GM12891 (cell line): ENCODE results near the gene ANGPTL5.
A peak's percentile ranks its signal among the peaks of the same experiment; 100 is the strongest.
"Not testable (repeated sequence)": the region's sequence is repeated elsewhere in the genome, so short reads cannot be mapped to it uniquely, and the experiment has no call there.

ENCODE experiments used
- DNase-seq: peaks from one replicate; pipeline ENCODE4 v3.0.0; 2011; ENCODE audit warnings: low spot score; ENCODE audit not compliant: insufficient read length
- FAIRE-seq: peaks from 2 replicates; lab custom pipeline; 2011; peaks lifted over from hg19 to GRCh38; lab: Jason Lieb, UNC
- PAX5 ChIP-seq: IDR thresholded peaks from 2 replicates; pipeline ENCODE4 v1.6.1; 2011; ENCODE audit warnings: low read length, moderate library complexity, mild to moderate bottlenecking; ENCODE audit not compliant: insufficient read depth, severe bottlenecking
- POLR2A ChIP-seq: IDR thresholded peaks from 2 replicates; pipeline ENCODE4 v1.6.1; 2011; ENCODE audit warnings: low read depth, low read length, control low read depth
- POLR2AphosphoS5 ChIP-seq: IDR thresholded peaks from 2 replicates; pipeline ENCODE4 v1.6.1; 2011; ENCODE audit warnings: low read depth, low read length, control low read depth
- POU2F2 ChIP-seq: IDR thresholded peaks from 2 replicates; pipeline ENCODE4 v1.6.1; 2011; ENCODE audit warnings: low read depth, mild to moderate bottlenecking, control low read depth, low read length, moderate library complexity
- SPI1 ChIP-seq: IDR thresholded peaks from 2 replicates; pipeline ENCODE4 v1.6.1; 2011; ENCODE audit warnings: low read depth, low read length, control low read depth
- TAF1 ChIP-seq: IDR thresholded peaks from 2 replicates; pipeline ENCODE4 v1.6.1; 2011; ENCODE audit warnings: low read depth, low read length, control low read depth

Gene ANGPTL5

GRCh38 chr11:101866619-101867491 is 49.5 kb downstream of the ANGPTL5 start:
- no peak for FAIRE-seq
- DNase-seq = no peak
- TF ChIP-seq POLR2AphosphoS5 (no peak), POU2F2 (no peak), TAF1 (no peak), PAX5 (no peak), SPI1 (no peak), POLR2A (no peak)

- TF ChIP-seq POLR2AphosphoS5 = no peak
- TF ChIP-seq TAF1 = no peak
- TF ChIP-seq POLR2A = no peak
- no peak for TF ChIP-seq POU2F2
- TF ChIP-seq SPI1 = no peak
- TF ChIP-seq PAX5 = no peak
- FAIRE-seq = no peak
- no peak for DNase-seq
Observed at GRCh38 chr11:101864098-101864497, 52.2 kb downstream of the ANGPTL5 start.

- DNase-seq (no peak), FAIRE-seq (no peak)
- no peak for TF ChIP-seq POU2F2
- no peak for TF ChIP-seq TAF1
- no peak for TF ChIP-seq PAX5
- no peak for TF ChIP-seq POLR2AphosphoS5
- no peak for TF ChIP-seq POLR2A
- TF ChIP-seq SPI1 = no peak
Observed at GRCh38 chr11:101863361-101863760, 53.0 kb downstream of the ANGPTL5 start.

GRCh38 chr11:101862391-101863233 is 53.7 kb downstream of the ANGPTL5 start:
- DNase-seq (no peak), FAIRE-seq (no peak)
- no peak for TF ChIP-seq SPI1
- TF ChIP-seq POLR2A = no peak
- no peak for TF ChIP-seq POU2F2
- TF ChIP-seq PAX5 = no peak

GRCh38 chr11:101860696-101861427 is 55.5 kb downstream of the ANGPTL5 start:
- DNase-seq (peak; percentile 14), FAIRE-seq (peak; percentile 77)
- no peak for TF ChIP-seq SPI1
- TF ChIP-seq TAF1 = no peak
- TF ChIP-seq POU2F2 = no peak
- TF ChIP-seq PAX5 = no peak
- TF ChIP-seq POLR2AphosphoS5 = no peak
- no peak for TF ChIP-seq POLR2A

- not testable (repeated sequence) for FAIRE-seq, DNase-seq
Observed at GRCh38 chr11:101852260-101852659, 64.1 kb downstream of the ANGPTL5 start.

GRCh38 chr11:101848262-101848661 is 68.1 kb downstream of the ANGPTL5 start:
- TF ChIP-seq POLR2A = no peak
- no peak for TF ChIP-seq TAF1
- no peak for TF ChIP-seq SPI1
- no peak for TF ChIP-seq PAX5
- TF ChIP-seq POU2F2 = no peak
- no peak for TF ChIP-seq POLR2AphosphoS5
- no peak for DNase-seq
- FAIRE-seq = no peak

GRCh38 chr11:101844608-101845007 is 71.7 kb downstream of the ANGPTL5 start:
- FAIRE-seq (no peak), DNase-seq (no peak)
- no peak for TF ChIP-seq TAF1
- no peak for TF ChIP-seq POU2F2
- no peak for TF ChIP-seq POLR2AphosphoS5
- no peak for TF ChIP-seq PAX5
- TF ChIP-seq POLR2A = no peak
- no peak for TF ChIP-seq SPI1

- DNase-seq = no peak
- no peak for FAIRE-seq
- TF ChIP-seq PAX5 (no peak), POU2F2 (no peak), TAF1 (no peak)
Observed at GRCh38 chr11:101840704-101841103, 75.6 kb downstream of the ANGPTL5 start.
